ENCODE results near the gene BCL11A.

Gene BCL11A

GRCh38 chr2:60581433-60582282 lies 28.2 kb upstream of the BCL11A start:
- Histone ChIP-seq H3K9ac (ENCODE audit: low read depth, low read length) (peak overlapping the region; percentile 44), H3K4me1 (ENCODE audit: control insufficient read depth, insufficient read depth, low read length) (peaks cover 11% of the 10 kb centered on the region), H3K27me3 (ENCODE audit: control insufficient read depth, insufficient read depth, low read length) (peaks cover 35% of the 10 kb centered on the region)

GRCh38 chr2:60577682-60578283 lies 24.3 kb upstream of the BCL11A start:
- Histone ChIP-seq H3K27me3 (ENCODE audit: control insufficient read depth, insufficient read depth, low read length) (peaks cover 31% of the 10 kb centered on the region), H3K27ac (ENCODE audit: low read depth, low read length) (no peak overlapping the region), H3K9me3 (ENCODE audit: control insufficient read depth, insufficient read depth, low read length) (no peaks in the 10 kb centered on the region)

More at GRCh38 chr2:60581433-60582282, 28.2 kb upstream of the BCL11A start:
- Histone ChIP-seq H3K36me3 (ENCODE audit: control insufficient read depth, insufficient read depth, low read length) (no peaks in the 10 kb centered on the region), H3K27ac (ENCODE audit: low read depth, low read length) (no peak overlapping the region), H3K4me3 (ENCODE audit: low read depth, low read length) (peak overlapping the region; percentile 68), H3K9me3 (ENCODE audit: control insufficient read depth, insufficient read depth, low read length) (no peaks in the 10 kb centered on the region)

GRCh38 chr2:60573251-60573650 lies 19.8 kb upstream of the BCL11A start:
- H3K9ac ChIP-seq (ENCODE audit: low read depth, low read length) = no peak overlapping the region
- peaks cover 24% of the 10 kb centered on the region for H3K4me1 ChIP-seq (ENCODE audit: control insufficient read depth, insufficient read depth, low read length)
- no peaks in the 10 kb centered on the region for H3K9me3 ChIP-seq (ENCODE audit: control insufficient read depth, insufficient read depth, low read length)
- no peak overlapping the region for H3K4me3 ChIP-seq (ENCODE audit: low read depth, low read length)
- no peaks in the 10 kb centered on the region for H3K36me3 ChIP-seq (ENCODE audit: control insufficient read depth, insufficient read depth, low read length)
- no peak overlapping the region for H3K27ac ChIP-seq (ENCODE audit: low read depth, low read length)
- peaks cover 36% of the 10 kb centered on the region for H3K27me3 ChIP-seq (ENCODE audit: control insufficient read depth, insufficient read depth, low read length)

More at GRCh38 chr2:60577682-60578283, 24.3 kb upstream of the BCL11A start:
- peaks cover 11% of the 10 kb centered on the region for H3K4me1 ChIP-seq (ENCODE audit: control insufficient read depth, insufficient read depth, low read length)
- H3K4me3 ChIP-seq (ENCODE audit: low read depth, low read length) = no peak overlapping the region
- no peaks in the 10 kb centered on the region for H3K36me3 ChIP-seq (ENCODE audit: control insufficient read depth, insufficient read depth, low read length)
- no peak overlapping the region for H3K9ac ChIP-seq (ENCODE audit: low read depth, low read length)

GRCh38 chr2:60570251-60570650 lies 16.8 kb upstream of the BCL11A start:
- Histone ChIP-seq H3K4me1 (ENCODE audit: control insufficient read depth, insufficient read depth, low read length) (peaks cover 33% of the 10 kb centered on the region), H3K4me3 (ENCODE audit: low read depth, low read length) (peak overlapping the region; percentile 73), H3K9ac (ENCODE audit: low read depth, low read length) (no peak overlapping the region), H3K27ac (ENCODE audit: low read depth, low read length) (no peak overlapping the region), H3K36me3 (ENCODE audit: control insufficient read depth, insufficient read depth, low read length) (no peaks in the 10 kb centered on the region), H3K27me3 (ENCODE audit: control insufficient read depth, insufficient read depth, low read length) (peaks cover 57% of the 10 kb centered on the region), H3K9me3 (ENCODE audit: control insufficient read depth, insufficient read depth, low read length) (no peaks in the 10 kb centered on the region)

- Histone ChIP-seq H3K27me3 (ENCODE audit: control insufficient read depth, insufficient read depth, low read length) (peaks cover 61% of the 10 kb centered on the region), H3K36me3 (ENCODE audit: control insufficient read depth, insufficient read depth, low read length) (no peaks in the 10 kb centered on the region), H3K27ac (ENCODE audit: low read depth, low read length) (peak overlapping the region; percentile 20), H3K9ac (ENCODE audit: low read depth, low read length) (0 out of 2 replicates have a peak overlapping the region, but pooled peaks have one; percentile 59), H3K4me1 (ENCODE audit: control insufficient read depth, insufficient read depth, low read length) (peaks cover 38% of the 10 kb centered on the region), H3K9me3 (ENCODE audit: control insufficient read depth, insufficient read depth, low read length) (no peaks in the 10 kb centered on the region), H3K4me3 (ENCODE audit: low read depth, low read length) (peak overlapping the region; percentile 73)
Observed at GRCh38 chr2:60569680-60570111, 16.2 kb upstream of the BCL11A start.

- H3K4me3 ChIP-seq (ENCODE audit: low read depth, low read length) = no peak overlapping the region
- H3K9me3 ChIP-seq (ENCODE audit: control insufficient read depth, insufficient read depth, low read length) = no peaks in the 10 kb centered on the region
- H3K27me3 ChIP-seq (ENCODE audit: control insufficient read depth, insufficient read depth, low read length) = peaks cover 61% of the 10 kb centered on the region
- H3K36me3 ChIP-seq (ENCODE audit: control insufficient read depth, insufficient read depth, low read length) = no peaks in the 10 kb centered on the region
- no peak overlapping the region for H3K9ac ChIP-seq (ENCODE audit: low read depth, low read length)
- no peak overlapping the region for H3K27ac ChIP-seq (ENCODE audit: low read depth, low read length)
- H3K4me1 ChIP-seq (ENCODE audit: control insufficient read depth, insufficient read depth, low read length) = peaks cover 40% of the 10 kb centered on the region
Observed at GRCh38 chr2:60567919-60568768, 14.7 kb upstream of the BCL11A start.

- Histone ChIP-seq H3K27ac (ENCODE audit: low read depth, low read length) (no peak overlapping the region), H3K9ac (ENCODE audit: low read depth, low read length) (no peak overlapping the region), H3K4me3 (ENCODE audit: low read depth, low read length) (no peak overlapping the region), H3K4me1 (ENCODE audit: control insufficient read depth, insufficient read depth, low read length) (peaks cover 40% of the 10 kb centered on the region), H3K9me3 (ENCODE audit: control insufficient read depth, insufficient read depth, low read length) (no peaks in the 10 kb centered on the region), H3K27me3 (ENCODE audit: control insufficient read depth, insufficient read depth, low read length) (peaks cover 61% of the 10 kb centered on the region), H3K36me3 (ENCODE audit: control insufficient read depth, insufficient read depth, low read length) (no peaks in the 10 kb centered on the region)
Observed at GRCh38 chr2:60567096-60567495, 13.6 kb upstream of the BCL11A start.

GRCh38 chr2:60565472-60565871 lies 12.0 kb upstream of the BCL11A start:
- Histone ChIP-seq H3K4me1 (ENCODE audit: control insufficient read depth, insufficient read depth, low read length) (peaks cover 41% of the 10 kb centered on the region), H3K36me3 (ENCODE audit: control insufficient read depth, insufficient read depth, low read length) (no peaks in the 10 kb centered on the region), H3K9me3 (ENCODE audit: control insufficient read depth, insufficient read depth, low read length) (no peaks in the 10 kb centered on the region), H3K27ac (ENCODE audit: low read depth, low read length) (no peak overlapping the region), H3K9ac (ENCODE audit: low read depth, low read length) (no peak overlapping the region), H3K4me3 (ENCODE audit: low read depth, low read length) (no peak overlapping the region), H3K27me3 (ENCODE audit: control insufficient read depth, insufficient read depth, low read length) (peaks cover 48% of the 10 kb centered on the region)

GRCh38 chr2:60560734-60561644 lies 7.5 kb upstream of the BCL11A start:
- no peak overlapping the region for H3K4me3 ChIP-seq (ENCODE audit: low read depth, low read length)
- peaks cover 36% of the 10 kb centered on the region for H3K4me1 ChIP-seq (ENCODE audit: control insufficient read depth, insufficient read depth, low read length)
- H3K27me3 ChIP-seq (ENCODE audit: control insufficient read depth, insufficient read depth, low read length) = peaks cover 28% of the 10 kb centered on the region; the same call in 1 of the 2 replicates
- H3K9me3 ChIP-seq (ENCODE audit: control insufficient read depth, insufficient read depth, low read length) = no peaks in the 10 kb centered on the region
- no peak overlapping the region for H3K9ac ChIP-seq (ENCODE audit: low read depth, low read length)
- H3K36me3 ChIP-seq (ENCODE audit: control insufficient read depth, insufficient read depth, low read length) = no peaks in the 10 kb centered on the region
- no peak overlapping the region for H3K27ac ChIP-seq (ENCODE audit: low read depth, low read length)

GRCh38 chr2:60559880-60560279 lies 6.4 kb upstream of the BCL11A start:
- H3K36me3 ChIP-seq (ENCODE audit: control insufficient read depth, insufficient read depth, low read length) = no peaks in the 10 kb centered on the region
- H3K27me3 ChIP-seq (ENCODE audit: control insufficient read depth, insufficient read depth, low read length) = peaks cover 26% of the 10 kb centered on the region; the same call in 1 of the 2 replicates
- no peak overlapping the region for H3K4me3 ChIP-seq (ENCODE audit: low read depth, low read length)
- no peak overlapping the region for H3K27ac ChIP-seq (ENCODE audit: low read depth, low read length)
- H3K4me1 ChIP-seq (ENCODE audit: control insufficient read depth, insufficient read depth, low read length) = peaks cover 25% of the 10 kb centered on the region
- H3K9ac ChIP-seq (ENCODE audit: low read depth, low read length) = no peak overlapping the region
- no peaks in the 10 kb centered on the region for H3K9me3 ChIP-seq (ENCODE audit: control insufficient read depth, insufficient read depth, low read length)

Data from HUES48 (cell line).